ENCODE data around the gene CLIP2.

Gene CLIP2

DNA sequence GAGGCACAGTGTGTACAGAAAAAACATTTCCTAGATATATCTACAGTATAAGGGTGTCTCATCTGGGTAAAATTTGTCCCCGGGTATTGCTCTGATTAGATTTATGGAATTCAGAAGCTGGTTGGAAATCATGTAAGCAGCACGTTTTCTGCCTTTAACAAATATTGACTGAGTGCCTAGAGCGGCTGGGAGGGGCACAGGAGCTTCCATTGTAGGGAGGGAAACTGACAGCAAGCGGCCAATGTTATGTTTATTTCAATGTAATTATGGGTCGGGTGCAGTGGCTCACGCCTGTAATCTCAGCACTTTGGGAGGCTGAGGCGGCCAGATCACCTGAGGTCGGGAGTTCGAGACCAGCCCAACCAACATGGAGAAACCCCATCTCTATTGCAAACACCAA, 30.6 kb upstream of the CLIP2 start:
- TF ChIP-seq, protein P1, sequence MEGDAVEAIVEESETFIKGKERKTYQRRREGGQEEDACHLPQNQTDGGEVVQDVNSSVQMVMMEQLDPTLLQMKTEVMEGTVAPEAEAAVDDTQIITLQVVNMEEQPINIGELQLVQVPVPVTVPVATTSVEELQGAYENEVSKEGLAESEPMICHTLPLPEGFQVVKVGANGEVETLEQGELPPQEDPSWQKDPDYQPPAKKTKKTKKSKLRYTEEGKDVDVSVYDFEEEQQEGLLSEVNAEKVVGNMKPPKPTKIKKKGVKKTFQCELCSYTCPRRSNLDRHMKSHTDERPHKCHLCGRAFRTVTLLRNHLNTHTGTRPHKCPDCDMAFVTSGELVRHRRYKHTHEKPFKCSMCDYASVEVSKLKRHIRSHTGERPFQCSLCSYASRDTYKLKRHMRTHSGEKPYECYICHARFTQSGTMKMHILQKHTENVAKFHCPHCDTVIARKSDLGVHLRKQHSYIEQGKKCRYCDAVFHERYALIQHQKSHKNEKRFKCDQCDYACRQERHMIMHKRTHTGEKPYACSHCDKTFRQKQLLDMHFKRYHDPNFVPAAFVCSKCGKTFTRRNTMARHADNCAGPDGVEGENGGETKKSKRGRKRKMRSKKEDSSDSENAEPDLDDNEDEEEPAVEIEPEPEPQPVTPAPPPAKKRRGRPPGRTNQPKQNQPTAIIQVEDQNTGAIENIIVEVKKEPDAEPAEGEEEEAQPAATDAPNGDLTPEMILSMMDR (IDR thresholded peaks at IDR 0.05; ENCODE audit: low read depth, low read length, missing control alignments), result no peak
- DNase-seq (ENCODE audit: low read depth), result no peak
- H3K4me3 ChIP-seq (ENCODE audit: low read depth, low read length), result no peak overlapping the region

DNA sequence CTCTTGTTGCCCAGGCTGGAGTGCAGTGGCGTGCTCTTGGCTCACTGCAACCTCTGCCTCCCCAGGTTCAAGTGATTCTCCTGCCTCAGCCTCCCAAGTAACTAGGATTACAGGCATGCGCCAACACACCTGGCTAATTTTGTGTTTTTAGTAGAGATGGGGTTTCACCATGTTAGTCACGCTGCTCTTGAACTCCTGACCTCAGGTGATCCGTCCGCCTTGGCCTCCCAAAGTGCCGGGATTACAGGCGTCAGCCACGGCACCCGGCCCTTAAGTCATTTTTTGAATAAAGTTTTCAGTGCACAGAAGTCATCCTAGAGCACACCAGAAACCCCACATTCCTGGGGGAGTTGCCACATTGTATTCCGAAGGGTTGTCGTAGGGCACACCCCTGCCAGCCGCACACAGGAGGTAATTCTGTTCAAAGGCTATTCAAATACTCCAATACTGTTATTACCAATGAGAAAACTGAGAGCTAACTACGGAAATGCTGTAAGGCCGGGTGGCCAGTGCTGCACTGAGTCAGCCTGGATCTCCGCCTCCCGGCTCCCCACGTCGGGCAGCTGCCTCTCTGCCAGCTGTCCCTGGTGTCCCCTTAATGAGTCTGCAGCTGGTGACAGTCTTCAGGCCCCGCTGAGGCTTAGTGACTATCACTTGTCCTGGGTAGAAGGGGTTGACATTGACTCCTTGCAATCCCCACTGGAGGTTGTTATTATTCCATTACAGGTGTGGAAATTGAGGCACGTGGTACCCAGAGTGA, 26.4 kb upstream of the CLIP2 start:
- no peak overlapping the region for H3K4me3 ChIP-seq (ENCODE audit: low read depth, low read length)
- DNase-seq (ENCODE audit: low read depth), result no peak
- TF ChIP-seq, protein P1 (IDR thresholded peaks at IDR 0.05; ENCODE audit: low read depth, low read length, missing control alignments), result no peak

DNA sequence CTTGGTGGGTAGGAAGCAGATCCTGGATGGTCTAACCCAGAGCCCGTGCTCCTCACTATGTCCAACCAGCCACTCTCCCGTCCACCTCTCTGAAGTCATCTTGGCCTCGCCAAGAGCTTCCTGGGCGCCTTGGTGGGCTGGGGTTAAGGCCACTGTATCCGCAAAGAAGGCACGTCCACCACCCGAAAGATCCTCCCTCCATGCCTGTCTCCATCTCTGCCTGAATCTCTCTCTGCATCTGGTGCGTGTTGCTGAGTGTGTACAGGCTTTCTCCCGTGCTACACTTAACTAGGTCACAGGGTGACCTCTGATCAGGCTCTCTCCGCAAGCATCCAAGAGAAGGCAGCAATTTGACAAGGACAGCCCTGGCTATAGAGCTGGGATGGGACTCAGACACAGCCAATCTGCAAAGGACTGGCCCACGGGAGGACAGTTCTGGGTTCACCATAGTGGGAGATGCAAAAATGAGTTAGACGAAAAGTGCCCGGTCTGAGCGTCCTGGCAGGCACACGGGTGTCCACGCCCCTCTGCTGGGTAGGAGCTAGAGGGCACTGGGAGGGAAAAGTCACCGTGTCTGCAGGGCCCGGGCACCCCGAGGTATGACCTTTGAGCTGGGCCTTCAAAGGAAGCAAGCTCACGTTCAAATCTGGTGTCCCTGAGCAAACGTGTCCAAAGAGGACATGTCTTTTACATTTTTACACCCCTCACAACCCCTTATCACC, 25.6 kb upstream of the CLIP2 start:
- TF ChIP-seq, protein P1 (IDR thresholded peaks at IDR 0.05; ENCODE audit: low read depth, low read length, missing control alignments), result no peak

DNA sequence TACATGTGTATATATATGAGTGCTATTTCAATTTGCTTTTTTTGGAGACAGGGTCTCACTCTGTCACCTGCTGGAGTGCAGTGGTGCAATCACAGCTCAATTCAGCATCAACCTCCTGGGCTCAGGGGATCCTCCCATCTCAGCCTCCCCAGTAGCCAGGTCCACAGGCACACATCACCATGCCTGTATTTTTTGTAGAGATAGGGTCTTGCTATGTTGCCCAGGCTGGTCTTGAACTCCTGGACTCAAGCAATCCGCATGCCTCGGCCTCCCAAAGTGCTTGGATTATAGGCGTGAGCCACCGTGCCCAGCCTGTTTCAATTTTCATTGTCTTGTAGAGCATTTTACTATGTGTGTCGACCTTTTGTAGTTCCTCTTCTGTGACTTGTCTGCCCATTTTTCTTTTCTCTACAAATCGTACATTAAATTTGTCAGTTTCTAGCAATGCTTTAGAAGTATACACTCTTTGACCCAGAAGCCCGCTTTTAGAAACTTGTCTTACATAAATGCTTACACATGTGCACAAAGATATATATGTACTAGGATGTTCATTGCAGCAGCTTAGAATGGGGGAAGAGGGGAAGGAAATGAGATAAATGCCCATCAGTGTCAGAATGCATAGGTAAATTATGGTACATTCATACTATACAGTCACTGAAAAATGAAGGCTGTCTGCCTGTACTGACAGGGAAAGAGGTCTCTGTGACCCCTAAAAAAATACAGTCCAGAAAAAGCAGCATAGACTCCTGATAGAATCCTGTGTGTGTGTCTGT, 22.8 kb upstream of the CLIP2 start:
- DNase-seq (ENCODE audit: low read depth), result no peak
- TF ChIP-seq, protein P1 (IDR thresholded peaks at IDR 0.05; ENCODE audit: low read depth, low read length, missing control alignments), result no peak
- H3K4me3 ChIP-seq (ENCODE audit: low read depth, low read length), result no peak overlapping the region

More for the DNA sequence above, 25.6 kb upstream of the CLIP2 start:
- no peak for DNase-seq (ENCODE audit: low read depth)
- no peak overlapping the region for H3K4me3 ChIP-seq (ENCODE audit: low read depth, low read length)

DNA sequence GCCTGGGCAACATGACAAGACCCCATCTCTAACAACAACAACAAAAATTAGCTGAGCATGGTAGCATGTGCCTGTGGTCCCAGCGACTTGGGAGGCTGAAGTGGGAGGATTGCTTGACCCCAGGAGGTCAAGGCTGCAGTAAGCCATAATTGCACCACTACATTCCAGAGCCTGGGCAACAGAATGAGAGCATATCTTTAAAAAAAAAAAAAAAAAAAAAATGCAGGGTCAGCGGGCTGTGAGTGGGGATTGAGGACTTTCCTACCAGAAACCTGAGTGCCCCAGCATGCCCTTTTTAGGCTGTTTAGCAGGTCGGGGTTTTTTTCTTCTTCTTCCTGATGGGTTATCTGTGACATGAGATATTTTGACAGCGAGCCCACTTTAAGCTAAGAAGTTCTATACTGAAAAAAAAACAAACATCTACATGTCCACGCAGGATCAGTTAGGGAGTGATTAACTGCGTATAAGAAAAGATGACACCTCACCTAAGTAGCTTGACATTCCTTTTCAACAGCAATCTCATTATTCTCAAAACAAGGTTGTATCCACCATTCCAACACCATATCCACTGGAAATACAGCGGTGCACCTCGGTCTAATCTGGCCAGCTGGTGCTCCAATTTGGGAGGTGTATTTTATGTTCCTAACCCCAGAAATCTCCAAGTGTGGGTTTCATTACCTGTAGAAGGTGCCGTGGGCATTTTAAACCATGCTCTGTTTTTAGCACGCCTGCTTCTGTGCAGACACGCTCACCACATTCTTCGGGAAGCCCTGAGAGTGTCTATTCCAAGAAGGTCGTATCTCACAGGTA, 21.2 kb upstream of the CLIP2 start:
- TF ChIP-seq, protein P1 (IDR thresholded peaks at IDR 0.05; ENCODE audit: low read depth, low read length, missing control alignments), result no peak
- peak overlapping the region; percentile 9 for H3K4me3 ChIP-seq (ENCODE audit: low read depth, low read length)
- DNase-seq (ENCODE audit: low read depth), result no peak

DNA sequence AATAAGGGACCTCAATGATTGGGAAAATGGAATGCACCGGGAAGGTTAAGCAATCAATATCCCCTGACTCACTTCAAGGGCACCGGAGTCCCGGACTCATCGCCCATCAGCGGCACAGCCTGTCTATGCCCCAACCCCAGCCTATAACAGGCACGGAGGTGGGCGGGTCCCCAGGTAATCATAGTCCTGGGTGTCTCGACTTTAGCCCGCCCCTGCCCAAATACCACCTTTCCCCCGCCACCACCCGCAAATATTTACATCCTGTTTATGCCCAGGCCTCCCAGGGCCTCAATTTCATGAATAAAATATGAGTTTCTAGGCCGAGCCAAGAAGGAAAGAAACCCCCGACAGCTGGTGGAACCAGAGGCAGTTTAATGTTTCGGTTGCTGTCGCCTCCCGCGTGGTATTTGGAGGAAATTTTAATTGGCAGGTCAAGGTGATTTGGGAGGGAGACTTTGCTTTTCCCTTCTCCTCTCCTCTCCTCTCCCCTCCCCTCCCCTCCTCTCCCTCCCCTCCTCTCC, 19.4 kb upstream of the CLIP2 start:
- DNase-seq (ENCODE audit: low read depth), result peak; percentile 80
- TF ChIP-seq, protein P1 (IDR thresholded peaks at IDR 0.05; ENCODE audit: low read depth, low read length, missing control alignments), result no peak
- peak overlapping the region; percentile 38 for H3K4me3 ChIP-seq (ENCODE audit: low read depth, low read length)
